ENCODE results near the gene CYP11A1.

CYP11A1 gene

DNA sequence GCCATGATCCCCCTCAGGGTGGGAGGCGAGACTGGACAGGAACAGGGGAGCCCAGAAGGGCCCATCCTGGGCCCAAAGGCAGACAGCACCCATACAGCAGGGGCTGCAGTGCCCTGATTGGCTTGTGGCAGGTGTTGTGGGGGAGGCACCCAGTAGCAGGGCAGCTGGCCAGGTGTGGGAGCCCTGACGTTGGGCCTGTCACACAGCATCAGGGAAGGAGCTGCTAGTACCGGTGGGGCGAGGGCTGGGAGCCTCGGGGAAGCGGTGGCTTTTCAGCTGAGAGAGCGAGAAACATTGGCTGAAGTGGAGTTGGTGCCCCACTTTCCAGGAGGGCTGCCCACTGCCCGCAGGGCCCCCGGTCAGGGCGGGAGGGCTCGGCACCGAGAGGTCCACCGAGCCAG lies 19.7 kb upstream of the CYP11A1 start:
- no peak for DNase-seq

DNA sequence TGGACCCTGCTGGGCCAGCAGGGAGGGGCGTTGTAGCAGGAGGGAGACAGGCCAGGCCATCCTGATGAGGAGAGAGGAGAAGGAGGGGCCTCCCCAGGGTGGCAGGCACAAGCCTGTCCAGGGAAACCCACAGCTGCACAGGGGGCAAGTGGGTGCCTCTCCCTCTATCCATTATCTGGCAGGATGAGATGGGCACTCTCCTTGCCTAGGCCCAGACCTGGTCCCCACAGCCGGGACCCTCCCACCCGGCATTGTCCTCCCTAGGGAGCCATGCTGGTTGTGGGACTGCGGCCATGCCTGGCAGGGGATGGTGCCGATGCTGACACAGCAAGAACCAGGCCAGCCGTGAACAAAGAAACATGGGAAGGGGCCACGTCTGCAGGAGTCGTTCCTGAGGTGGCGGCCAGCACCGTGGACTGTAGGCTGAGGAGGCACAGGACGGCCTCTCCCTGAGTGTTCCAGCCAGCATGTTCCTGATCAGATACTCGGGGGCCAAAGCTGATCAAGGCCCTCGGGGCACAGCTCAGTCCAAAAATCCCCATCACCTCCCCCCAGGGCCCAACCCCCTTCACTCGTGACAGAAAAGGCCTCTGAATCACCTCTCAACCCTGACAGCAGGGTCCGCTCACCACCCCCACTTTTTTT lies 19.2 kb upstream of the CYP11A1 start:
- no peak for DNase-seq

DNA sequence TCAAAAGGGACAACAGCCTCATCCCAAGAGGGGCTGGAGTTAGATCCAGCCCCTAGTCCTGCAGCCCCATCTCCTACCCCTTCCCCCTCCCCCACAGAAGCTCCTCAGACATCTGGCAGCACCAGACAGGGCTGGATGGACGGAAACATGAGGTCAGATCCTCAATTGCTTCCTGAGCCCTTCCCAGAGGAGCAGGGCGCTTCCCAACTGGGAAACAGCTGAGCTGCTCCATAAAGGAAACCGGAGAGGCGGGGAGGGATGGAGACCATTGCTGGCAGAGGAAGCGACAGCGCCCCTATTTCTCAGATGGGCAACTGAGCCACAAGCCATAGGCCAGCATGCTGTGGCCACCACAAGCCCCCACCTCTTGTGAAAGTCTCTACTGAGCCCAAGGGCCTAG lies 18.3 kb upstream of the CYP11A1 start:
- DNase-seq: no peak

DNA sequence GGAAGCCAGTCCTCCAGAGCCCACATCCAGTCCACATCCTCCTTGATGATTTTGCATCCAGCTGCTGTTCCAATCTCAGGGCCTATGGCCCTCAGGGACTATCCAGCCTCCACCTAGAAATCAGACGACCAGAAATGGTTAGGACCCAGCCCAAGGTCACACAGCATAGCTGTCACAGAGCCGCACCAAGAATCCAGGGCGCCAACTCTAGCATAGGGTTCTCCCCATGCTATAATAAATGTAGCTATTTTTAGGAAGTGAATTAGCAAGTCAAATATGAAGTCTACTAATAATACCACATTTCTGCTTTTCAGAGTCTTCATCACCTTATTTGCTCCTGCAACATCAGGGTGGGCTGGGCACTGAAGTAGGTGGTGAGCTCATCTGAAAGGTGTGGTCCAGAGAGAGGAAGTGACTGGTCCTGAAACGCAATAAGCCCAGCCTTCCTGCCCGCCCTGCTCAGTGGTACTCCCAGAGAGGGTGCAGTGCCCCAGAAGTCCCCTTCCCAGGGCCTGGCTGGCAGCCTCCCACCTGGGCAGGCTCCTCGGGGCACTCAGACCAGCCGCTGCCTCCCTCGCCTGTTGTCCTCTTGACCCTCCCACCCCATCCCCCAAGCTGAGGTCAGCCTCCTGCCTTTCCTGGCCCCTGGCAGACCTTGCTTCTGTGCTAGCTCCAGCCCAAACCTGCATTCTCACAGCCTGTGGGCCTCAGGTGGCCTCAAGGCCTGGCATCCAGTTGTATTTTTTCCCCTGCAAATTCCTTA lies 17.6 kb upstream of the CYP11A1 start:
- DNase-seq: peak; percentile 64

DNA sequence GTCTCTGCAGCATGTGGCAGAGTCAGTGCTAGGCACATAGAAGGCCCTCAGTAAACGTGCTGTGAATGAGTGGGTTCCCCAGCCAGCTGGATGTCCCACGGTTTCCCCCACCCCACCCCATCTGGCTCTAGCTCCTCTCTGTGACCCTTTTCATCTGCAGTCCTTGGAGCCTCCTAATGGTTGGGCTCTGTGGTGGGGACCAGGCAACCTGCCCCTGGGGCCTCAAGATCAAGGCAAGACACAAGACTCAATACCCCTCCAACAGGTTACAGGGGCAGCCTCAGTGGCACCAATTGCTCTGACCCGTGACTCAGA lies 17.1 kb upstream of the CYP11A1 start:
- DNase-seq: no peak

DNA sequence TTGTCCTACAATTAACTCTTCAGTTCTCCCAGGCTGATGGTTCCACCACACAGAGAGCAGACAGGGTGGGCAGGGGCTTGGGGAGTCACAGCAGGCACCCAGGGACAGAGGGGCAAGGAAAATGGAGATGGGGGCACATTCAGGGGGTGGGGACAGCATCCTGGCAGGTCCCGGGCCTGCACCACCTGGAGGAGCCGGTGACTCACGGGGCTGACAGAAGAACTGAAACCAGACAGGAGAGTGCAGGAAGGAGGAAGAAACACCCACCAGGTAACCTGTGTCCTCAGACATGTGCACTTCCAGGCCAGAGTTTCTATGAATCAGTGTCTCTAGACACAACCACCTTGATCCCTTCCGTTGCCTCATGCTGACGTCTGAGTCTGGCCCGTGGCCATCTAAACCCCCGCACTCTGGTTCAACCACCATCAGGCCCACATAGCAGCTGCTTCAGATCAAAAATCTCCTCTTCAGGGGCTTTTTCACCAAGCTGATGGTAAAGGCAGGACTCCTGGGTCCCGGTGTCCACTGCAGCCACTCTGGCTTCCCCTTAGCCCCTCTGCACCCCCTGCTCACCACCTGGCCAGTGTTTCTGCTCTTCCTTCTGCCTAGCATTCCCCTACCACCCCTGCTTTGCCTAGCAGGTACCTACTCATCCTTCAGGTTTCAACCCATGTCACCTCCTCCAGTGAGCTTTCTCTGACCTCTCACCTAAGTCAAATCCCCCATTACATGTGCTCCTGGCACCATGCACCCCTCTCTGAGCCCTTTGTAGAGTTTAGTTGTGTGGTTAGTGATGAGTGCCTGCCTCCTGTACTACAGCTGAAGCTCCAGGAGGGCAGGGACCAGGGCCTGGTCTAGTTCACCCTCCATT lies 16.5 kb upstream of the CYP11A1 start:
- DNase-seq: peak; percentile 82

DNA sequence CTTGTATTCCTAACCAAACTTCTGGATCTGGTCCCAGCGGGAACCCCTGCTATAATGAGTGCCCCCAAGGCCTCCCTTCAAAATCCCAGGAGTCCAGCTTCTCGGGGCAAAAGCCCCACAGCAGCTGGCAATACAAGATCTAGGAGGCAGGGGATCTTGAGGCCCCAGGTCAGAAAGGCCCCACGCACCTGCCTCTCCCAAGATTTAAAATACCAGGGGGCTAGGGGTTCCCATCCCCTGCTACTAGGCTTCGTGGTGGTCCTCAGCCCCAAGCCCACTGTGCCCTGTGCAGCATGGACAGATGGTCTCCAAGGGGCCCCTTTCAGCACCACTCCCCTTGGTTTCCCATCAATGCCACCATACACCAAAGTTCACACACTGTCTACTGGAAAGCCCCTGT lies 15.8 kb upstream of the CYP11A1 start:
- no peak for DNase-seq

DNA sequence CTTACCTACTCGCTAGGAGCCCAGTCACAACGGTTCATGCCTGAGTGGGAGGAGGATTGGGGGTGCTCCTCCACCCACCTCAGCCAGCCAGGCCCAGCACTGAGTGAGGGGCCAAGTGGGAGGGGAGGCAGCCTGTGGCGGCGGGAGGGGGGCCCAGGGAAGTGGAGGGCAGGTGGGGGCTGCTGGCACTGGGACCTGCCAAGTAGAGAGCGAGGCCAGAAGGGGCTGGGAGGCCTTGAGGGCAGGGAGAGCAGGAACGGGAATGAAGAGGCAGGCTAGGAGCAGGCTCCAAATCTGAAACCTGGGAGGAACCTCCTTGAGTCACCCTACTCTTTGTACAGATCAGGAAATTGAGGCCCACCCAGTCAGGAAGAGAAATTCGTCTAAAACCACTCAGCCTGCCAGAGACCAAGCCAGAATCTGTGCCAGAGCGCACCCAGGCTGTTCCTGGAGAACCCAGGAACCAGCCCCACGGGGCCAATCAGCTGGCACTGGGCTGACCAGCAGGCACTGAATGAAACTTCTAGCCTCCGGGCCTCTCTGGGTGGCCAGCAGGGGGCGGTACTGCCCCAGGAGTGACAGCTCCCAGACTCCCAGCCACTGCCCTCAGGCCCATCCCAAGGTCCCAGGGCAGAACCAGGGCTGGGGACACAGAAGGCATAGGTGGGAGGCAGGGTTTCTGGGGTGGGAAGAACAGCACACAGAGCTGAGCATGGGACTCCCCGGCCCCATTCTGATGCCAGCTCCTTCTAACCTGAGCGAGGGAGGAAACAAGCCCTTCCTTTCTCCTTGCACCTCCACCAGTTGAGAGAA lies 14.8 kb upstream of the CYP11A1 start:
- DNase-seq: peak; percentile 73

DNA sequence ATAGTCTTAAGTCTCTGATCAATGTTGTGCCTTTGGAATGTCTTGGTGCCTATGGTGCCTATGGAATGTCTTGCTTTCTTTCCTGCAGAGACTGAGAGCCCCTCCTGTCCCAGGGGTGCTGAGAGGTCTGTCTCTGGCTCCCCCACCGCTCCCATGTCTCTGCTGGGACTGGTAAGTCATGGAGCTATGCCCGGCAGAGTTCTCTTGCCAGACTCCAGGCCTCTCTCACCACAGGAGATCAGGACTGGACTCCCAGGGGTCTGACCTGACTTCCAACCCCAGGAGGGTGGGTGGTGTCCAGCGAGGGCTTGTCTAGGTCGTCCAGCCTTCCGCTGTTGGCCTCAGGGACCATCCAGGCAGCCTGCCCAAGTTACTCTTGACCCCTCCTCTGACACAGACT lies 14.0 kb upstream of the CYP11A1 start:
- DNase-seq: no peak

DNA sequence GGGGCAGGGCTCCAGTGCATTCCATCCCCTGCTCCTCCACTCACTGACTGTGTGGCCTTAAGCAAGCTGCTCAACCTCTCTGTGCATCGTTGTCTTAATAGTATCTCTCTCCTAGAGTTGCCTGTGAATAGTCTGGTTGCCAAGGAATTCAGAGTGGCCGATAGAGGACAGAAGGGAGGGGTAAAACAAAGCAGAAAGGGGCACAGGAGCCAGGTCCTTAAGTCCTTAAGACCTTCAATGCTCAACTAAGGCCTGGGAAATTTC lies 13.7 kb upstream of the CYP11A1 start:
- DNase-seq: no peak

DNA sequence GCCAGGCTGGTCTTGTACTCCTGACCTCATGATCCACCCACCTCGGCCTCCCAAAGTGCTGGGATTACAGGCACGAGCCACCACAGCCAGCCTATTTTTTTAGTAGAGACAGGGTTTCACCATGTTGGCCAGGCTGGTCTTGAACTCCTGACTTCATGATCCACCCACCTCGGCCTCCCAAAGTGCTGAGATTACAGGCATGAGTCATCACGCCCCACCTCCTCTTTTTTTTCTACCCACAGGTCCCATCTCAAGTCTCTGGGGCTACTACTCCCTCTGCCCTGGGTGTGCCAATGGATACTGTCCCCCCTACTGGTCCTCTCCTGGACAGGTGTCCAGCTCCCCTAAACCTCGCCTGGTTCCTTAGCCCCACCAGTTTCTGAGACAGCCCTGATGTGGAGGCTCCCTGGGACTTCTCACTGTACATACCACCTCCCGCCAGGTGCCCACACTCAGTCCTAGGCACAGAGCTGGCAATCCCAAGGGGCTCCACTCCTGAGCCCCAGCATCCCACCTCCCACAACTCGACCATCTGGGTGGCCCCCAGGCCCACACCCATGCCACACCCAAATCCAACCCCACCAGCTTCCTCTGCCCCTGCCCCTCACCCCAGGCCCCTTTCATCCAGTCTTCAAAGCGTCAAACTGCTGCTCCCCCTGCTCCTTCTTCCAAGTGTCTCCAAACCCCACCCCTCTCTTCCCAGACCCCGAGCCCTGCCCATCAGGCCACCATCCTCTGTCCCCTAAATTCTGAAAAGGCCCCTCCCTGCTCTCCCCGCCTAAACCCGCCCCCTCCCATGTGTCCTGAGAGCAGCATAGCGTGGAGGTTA lies 13.1 kb upstream of the CYP11A1 start:
- DNase-seq: no peak

DNA sequence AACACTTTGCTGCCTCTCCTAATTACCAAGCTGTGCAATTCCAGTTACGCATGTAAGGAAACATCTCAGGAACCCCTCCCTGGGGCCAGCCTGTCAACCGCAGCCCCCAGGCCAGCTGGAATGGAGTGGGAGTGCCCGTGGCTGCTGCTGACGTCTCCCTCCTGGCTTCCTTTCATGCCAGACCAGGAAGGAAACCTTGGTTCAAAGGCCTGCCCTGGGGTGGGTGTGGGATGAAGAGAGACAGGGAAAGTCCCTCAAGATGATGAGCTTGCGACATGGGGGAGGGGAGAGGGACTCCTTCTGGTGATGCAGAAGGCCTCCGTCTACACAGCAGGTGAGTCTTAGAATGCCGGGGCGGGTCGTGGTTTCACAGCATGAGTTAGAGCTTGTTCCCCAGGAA lies 11.4 kb upstream of the CYP11A1 start:
- peak; percentile 86 for DNase-seq

DNA sequence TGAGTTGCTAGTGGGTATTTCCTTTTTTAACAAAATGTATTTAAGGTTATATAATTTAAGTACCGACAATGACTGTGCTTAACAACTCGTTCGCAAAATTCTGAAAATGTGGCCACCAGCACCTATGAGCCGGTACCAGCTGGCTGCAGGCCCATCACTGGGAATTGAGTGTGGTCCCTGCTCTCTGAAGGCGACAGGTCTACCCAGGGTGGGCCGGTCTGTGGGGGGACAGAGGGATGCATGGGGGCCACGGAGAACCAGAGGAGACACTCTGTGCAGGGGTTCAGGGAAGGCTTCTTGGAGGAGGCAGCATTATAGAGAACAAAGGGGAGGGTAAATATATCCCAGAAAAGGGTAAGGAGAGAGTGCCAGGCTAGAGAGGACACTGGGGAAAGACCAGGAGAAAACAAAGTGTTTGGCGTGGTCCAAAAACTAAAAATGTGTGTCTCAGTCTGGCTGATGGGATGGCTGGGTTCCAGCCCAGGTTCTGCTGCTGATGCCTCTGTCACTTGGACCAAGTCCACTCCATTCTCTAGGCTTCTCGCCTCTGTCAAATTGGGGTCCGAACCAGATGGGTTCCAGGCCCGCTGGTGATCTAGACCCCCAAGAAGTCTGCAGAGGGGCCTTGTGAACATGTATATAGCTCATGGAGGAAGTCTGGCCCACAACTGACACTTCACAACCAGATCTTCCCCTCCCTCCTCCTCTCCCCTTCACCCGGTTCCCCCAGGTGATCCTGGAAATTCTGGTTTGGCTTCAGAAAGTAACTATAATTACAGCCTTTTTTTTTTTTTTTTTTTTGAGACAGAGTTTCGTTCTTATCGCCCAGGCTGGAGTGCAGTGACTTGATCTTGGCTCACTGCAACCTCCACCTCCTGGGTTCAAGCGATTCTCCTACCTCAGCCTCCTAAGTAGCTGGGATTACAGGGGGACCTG lies 10.7 kb upstream of the CYP11A1 start:
- no peak for DNase-seq

DNA sequence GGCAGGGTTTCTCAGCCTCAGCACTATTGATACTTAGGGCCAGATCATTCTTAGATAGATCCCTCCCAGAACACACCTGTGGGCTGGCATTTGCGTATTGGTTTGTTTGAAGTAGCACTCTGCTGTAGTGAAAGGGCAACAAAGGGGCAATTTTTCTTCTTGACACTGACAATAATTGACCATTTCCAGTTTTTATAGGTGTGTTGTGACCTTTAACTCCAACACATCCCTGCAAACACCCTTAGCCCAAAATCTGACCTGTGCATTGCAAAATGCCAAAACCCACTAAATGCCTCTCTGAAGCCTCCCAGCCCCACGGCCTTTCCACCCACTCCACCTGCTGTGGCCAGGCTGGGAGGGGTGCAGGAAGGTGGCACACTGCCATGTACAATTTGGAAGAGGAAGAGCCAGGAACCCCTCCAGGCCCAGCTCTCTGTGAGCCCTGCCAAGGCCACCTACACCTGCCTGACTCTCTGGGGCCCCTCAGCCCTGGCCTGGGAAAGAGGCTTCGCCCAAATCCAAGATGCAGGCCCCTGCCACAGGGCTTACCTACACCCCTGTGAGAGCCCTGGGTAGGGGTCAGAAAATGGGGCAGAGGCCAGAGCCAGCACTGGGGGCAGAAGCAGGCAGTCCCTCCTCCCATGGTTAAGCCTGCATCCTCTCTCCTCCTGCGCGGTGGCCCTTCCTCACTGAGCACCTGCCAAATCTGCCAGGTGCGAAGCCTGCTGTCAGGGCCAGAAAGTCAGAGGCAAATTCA lies 9.6 kb upstream of the CYP11A1 start:
- no peak for DNase-seq

DNA sequence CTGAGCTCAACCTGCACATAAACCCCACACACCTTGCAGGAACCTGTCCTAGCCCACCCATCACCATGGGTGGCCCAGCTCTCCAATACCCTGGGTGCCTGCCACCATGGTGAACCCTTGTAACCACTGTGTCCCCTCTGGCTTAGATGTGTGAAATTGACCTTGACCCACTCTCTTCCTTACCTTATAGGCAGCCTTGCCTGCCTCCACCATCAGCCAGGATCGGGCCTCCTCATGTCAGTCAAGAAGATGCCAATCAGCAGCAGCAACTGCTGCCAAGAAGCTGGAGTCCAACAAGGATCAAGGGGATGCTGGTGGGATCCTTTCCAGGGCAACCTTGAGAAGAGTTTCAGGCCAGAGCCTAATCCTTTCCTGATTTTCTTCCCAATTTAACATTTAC lies 8.8 kb upstream of the CYP11A1 start:
- DNase-seq: no peak

DNA sequence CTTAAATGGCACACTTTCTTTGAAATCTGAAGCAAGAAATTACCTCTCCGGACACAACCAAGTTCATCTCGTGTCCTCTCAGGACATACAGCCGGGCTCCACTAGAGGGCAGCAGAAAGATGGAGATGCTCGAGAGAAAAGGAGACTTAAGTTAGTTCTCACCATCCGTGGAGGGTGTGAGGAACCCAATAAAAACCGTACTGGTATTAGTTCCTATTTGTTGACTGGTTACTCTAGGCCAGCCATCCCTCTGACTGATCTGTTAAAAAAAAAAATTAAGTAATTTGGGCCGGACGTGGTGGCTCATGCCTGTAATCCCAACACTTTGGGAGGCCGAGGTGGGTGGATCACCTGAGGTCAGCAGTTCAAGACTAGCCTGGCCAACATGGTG lies 7.9 kb upstream of the CYP11A1 start:
- DNase-seq: peak; percentile 82

DNA sequence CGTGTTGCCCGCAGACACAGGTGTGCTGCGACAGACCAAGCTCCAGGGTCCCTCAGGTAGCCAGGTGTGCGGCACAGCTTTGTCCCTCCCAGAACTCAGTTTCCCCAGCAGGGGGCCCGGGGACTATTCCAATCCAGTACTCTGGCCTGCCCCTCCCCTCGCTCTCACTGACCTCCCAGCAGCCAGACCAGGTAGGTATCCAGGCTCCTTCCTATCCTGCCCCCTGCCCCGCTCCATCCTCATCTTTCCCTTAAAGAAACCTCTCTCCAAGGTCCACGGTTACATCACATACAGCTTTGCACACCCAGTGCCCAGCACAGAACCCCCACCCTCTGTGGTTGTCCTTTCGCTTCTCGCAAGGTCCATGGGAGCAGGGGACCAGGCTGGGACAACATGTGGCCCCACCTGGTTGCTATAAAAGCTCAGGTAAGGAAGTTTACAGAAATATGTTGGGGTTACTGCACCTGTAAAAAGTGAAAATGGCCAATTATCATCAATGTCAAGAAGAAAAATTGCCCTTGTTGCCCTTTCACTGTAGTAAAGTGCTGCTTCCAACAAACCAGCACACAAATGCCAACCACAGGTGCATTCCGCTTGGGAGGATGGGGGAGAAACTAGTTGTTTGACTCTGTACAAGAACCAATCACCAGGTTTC lies 7.3 kb upstream of the CYP11A1 start:
- DNase-seq: no peak

DNA sequence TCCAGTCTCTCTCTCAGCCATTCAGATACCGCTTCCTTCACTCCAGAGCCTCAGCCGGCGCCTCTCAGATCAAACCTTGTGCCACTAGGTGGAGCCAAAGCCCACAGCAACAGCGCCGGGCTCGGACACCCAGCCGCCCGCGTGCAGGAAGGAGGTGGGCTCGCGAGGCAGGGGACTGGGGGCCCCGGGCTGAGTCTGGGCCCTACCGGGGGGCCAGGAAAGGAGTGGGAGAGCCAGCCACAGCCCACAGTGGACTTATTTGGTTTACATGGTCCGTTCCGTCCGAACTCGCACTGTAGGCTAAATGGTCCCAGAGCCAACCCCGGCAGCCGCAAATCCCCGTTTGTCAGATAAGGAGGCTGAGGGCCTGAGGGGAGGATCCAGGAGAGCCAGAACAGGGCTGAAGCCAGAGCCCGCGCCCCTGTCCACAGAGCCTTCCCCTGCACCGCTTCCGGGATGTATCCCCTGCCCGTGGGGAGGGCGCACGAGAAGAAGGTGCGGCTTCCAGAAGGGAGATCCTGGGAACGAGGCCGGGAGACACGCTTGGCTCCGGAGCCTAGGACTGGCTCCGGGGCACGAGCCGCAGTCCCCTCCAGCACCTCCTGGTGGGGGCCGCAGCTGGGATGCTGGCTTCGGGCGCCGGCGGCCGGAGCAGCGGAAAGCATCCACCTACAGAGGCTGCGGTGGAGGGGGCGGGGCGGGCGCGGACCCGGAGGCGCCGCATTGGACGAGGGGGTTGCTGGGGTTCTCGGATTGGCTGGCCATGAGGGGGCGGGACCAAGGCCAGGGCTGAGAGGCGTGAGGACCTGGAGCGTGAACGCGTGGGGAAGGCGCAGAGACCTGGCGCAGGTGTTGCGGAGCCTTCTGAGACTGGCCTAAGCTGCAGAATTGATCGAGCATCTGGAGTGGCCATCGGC lies 6.5 kb upstream of the CYP11A1 start:
- peak; percentile 90 for DNase-seq

Data from kidney glomerular epithelial cell (primary cell).